ENCODE measurements around the gene FBL. TPM values are rescaled to one million over a fixed set of nuclear protein-coding genes. Genes with fewer than 3 reads are reported as not detected.

Gene FBL
- total and polyA plus RNA-seq, 2 of the 13 experiments (the other 11 are each of a cell fraction or from before 2014, with no cell fraction given) = 153 to 468 TPM

- TF ChIP-seq TFAP4 (IDR thresholded peaks at IDR 0.05; ENCODE audit: borderline replicate concordance, low read depth) = peak; percentile 48; the same call in 1 of the 2 replicates
- no peak for TF ChIP-seq NCOA1 (CRISPR knock-in tag; IDR thresholded peaks at IDR 0.05)
- no peak for TF ChIP-seq CTCF (CRISPR knock-in tag; IDR thresholded peaks at IDR 0.05)
- TF ChIP-seq FOSL2 (CRISPR knock-in tag; IDR thresholded peaks at IDR 0.05) = 0 out of 2 replicates have a peak, but pooled peaks have one; percentile 5
Measured at GRCh38 chr19:39847525-39847924, 1.3 kb upstream of the FBL start (continued).

- Histone ChIP-seq H3K9me3 (ENCODE audit: low read length) (no peaks in the 10 kb centered on the region), H3K4me3 (replicated peaks in 1 of 3; ENCODE audit: insufficient read depth in 1 of 3, low read depth in 2 of 3, low read length in 3 of 3) (peak overlapping the region; percentile 50 to 86 (median 84); a peak in 5 of 6 replicates), H3K4me1 (ENCODE audit: insufficient read depth, low read length) (peaks cover 62% of the 10 kb centered on the region), H3K79me2 (ENCODE audit: insufficient read depth, low read length) (peaks cover 41% of the 10 kb centered on the region), H3K36me3 (replicated peaks in 1 of 2; ENCODE audit: control insufficient read depth in 1 of 2, insufficient read depth in 2 of 2, low read length in 2 of 2) (no peaks in the 10 kb centered on the region), H2AFZ (ENCODE audit: low read length) (peak overlapping the region; percentile 56), H3K27ac (ENCODE audit: extremely low read length, insufficient read depth, low read length) (peak overlapping the region; percentile 74), H3K27me3 (ENCODE audit: control insufficient read depth in 1 of 2, insufficient read depth in 2 of 2, low read length in 2 of 2) (no peaks in the 10 kb centered on the region; a peak in 1 of 5 replicates), H4K20me1 (ENCODE audit: insufficient read depth, low read length) (peaks cover 28% of the 10 kb centered on the region), H3K4me2 (ENCODE audit: low read depth, low read length) (peak overlapping the region; percentile 96), H3K9ac (ENCODE audit: insufficient read depth, low read depth, low read length) (peak overlapping the region; percentile 83)
- in situ Hi-C loops (cut with HindIII; ENCODE audit: extremely low pct_ligation_motif_present, low pct_unique_long_range_greater_than_20kb) = no loop called here
- 46% methylated on average over 12 of the region's 12 CpGs for WGBS (ENCODE audit: low lambda C conversion rate)
- POLR2A ChIA-PET = interaction anchor here (1.3 to 2.3 kb wide), 2 partner anchors 123 to 411 kb away, joined by 3 to 16 read pairs; partner anchors contain the start of genes PSMC4 and RPS16
- intact Hi-C loops (cut with micrococcal nuclease; ENCODE audit: unreplicated experiment) = no loop called here
- no peak for DNase-seq (ENCODE audit: low spot score)
- BruUV-seq (replicated peaks) = TSS peak; percentile 95
- no peak for FAIRE-seq
- ATAC-seq = peak; percentile 13
- CTCF ChIA-PET (ENCODE audit: low intra/inter-chr PET ratio, low total read pairs) = no interaction called here
- no peak for TF ChIP-seq MBNL3 (CRISPR knock-in tag; conservative IDR thresholded peaks at IDR 0.05)
- TF ChIP-seq RBM22 (optimal IDR thresholded peaks at IDR 0.05; ENCODE audit: low read length) = no peak
- 0 out of 2 replicates have a peak, but pooled peaks have one; percentile 37 for TF ChIP-seq ZSCAN31 (CRISPR knock-in tag; IDR thresholded peaks at IDR 0.05; ENCODE audit: low read depth)
- no peak for TF ChIP-seq ZNF224 (CRISPR knock-in tag; IDR thresholded peaks at IDR 0.05)
- no peak for TF ChIP-seq ZC3H4 (CRISPR knock-in tag; IDR thresholded peaks at IDR 0.05; ENCODE audit: borderline replicate concordance)
- no peak for TF ChIP-seq SMARCC2 (IDR thresholded peaks at IDR 0.05)
- TF ChIP-seq ZNF597 (CRISPR knock-in tag; IDR thresholded peaks at IDR 0.05) = no peak
- TF ChIP-seq POGZ (CRISPR knock-in tag; IDR thresholded peaks at IDR 0.05) = no peak
- no peak for TF ChIP-seq TRAFD1 (CRISPR knock-in tag; IDR thresholded peaks at IDR 0.05; ENCODE audit: borderline replicate concordance)
- TF ChIP-seq NFKBIZ (CRISPR knock-in tag; IDR thresholded peaks at IDR 0.05) = no peak
- no peak for TF ChIP-seq ZMYM3 (CRISPR knock-in tag; IDR thresholded peaks at IDR 0.05)
- TF ChIP-seq ZNF501 (CRISPR knock-in tag; IDR thresholded peaks at IDR 0.05) = peak; percentile 52; the same call in 1 of the 2 replicates
- TF ChIP-seq MEF2D (CRISPR knock-in tag; IDR thresholded peaks at IDR 0.05) = no peak
- no peak for TF ChIP-seq NPAS2 (CRISPR knock-in tag; IDR thresholded peaks at IDR 0.05; ENCODE audit: borderline replicate concordance)
Measured at GRCh38 chr19:39846678-39847486, 703 bp upstream of the FBL start.
